COLO668 (cell line): ENCODE measurements around the gene PHTF2.
"Not testable (repeated sequence)": the region's sequence is repeated elsewhere in the genome, so short reads cannot be mapped to it uniquely, and the experiment has no call there.

Experiments used
- DNase-seq: peaks from one replicate; lab custom pipeline; 2025; ENCODE audit not compliant: unreplicated experiment; lab: John Stamatoyannopoulos, UW

PHTF2 gene

GRCh38 chr7:77827999-77828398 lies 29.4 kb downstream of the PHTF2 start:
- DNase-seq: no peak

GRCh38 chr7:77830649-77831355 lies 32.2 kb downstream of the PHTF2 start:
- peak; percentile 12 for DNase-seq

- DNase-seq: no peak
These were observed 32.9 kb downstream of the PHTF2 start for GRCh38 chr7:77831481-77831880.

DNA sequence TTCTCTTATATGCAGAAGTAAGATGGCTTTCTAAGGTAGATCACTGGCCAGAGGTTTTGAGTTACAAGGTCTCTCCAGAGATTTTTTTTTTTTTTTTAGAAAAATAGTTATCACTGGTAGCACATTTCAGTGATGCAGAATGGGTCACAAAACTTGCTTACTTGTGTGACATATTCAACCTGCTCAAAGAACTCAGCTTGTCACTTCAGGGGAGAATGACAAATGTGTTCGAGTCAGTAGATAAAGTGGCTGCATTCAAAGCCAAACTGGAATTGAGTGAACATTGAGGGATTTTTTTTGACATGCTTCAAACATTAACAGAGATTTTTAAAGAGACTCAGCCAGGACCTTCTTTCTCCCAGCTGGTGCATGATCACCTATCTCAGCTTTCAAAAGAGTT lies 33.4 kb downstream of the PHTF2 start:
- DNase-seq: no peak

GRCh38 chr7:77833136-77833535 lies 34.6 kb downstream of the PHTF2 start:
- no peak for DNase-seq

DNA sequence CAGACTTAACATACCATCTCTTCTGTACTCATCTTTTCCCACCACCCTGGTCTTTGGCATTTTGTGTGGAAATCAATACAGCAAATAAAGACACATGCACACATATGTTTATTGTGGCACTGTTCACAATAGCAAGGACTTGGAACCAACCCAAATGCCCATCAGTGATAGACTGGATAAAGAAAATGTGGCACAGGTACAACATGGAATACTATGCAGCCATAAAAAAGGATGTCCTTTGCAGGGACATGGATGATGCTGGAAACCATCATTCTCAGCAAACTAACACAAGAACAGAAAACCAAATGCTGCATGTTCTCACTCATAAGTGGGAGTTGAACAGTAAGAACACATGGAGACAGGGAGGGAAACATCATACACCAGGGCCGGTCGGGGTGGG lies 37.9 kb downstream of the PHTF2 start:
- not testable (repeated sequence) for DNase-seq

DNA sequence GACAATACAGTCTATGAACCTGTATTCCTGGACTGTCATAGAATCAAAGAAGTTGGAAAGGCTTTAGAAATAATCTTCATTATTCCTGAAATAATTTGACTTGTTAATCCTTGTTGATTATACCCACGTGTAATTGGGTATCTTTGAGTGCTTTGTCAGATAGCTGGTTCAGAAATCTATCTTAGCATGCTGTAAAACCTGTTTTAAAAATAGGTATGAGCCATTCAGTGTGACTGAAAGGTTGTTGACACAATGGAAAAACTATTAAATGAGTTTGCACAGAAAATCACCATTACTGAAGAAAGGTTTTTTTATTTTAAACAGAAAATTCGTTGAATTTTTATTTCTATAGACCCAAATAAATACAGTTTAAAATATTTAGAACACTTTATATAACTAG lies 38.7 kb downstream of the PHTF2 start:
- DNase-seq: no peak

GRCh38 chr7:77837966-77838365 lies 39.4 kb downstream of the PHTF2 start:
- no peak for DNase-seq

DNA sequence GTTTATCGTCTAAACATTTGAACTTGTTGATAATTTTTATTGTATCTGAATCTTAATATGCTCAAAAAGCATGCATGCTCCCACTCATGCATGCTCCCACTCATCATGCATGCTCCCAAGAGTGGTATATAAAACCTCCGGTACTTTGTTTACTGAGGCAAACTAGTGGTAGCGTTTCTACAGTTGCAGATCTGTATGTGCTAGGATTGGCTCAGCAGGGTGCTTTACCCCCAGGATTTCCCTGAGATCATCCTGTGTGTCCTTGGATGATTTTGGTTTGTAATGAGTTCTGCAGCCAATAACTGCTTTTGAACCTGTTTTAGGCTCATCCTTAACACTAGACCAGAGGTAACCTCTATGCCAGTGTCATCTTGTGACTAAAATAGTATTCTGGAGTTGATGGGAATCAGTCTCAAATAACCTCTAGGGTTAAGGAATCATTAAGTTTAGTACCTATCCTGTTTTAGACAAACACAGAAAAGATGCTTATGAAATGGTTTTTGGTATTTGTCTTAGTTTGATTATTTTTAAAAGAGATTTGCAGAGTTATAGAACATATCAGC lies 40.4 kb downstream of the PHTF2 start:
- peak; percentile 8 for DNase-seq

- no peak for DNase-seq
These were observed 41.3 kb downstream of the PHTF2 start for GRCh38 chr7:77839919-77840318.

DNA sequence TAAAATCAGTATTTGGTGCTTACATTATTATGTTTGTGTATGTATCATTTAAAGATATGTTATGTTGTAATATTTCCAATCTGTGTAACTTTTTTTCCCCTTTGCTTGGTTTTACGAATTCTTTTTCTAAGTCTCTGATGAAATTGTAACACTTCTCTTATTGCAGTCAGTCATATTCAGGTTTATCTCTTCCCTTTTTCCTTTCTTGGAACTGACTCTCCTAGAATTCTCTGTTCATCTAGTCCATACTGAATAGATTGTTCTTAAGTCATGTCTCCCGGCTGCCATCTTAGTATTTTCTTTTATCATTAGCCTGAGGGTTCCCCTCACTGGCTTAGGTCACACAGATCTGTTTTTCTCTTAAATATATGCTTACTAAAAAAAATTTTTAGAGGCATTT lies 44.6 kb downstream of the PHTF2 start:
- DNase-seq: no peak

GRCh38 chr7:77846317-77847092 lies 47.9 kb downstream of the PHTF2 start:
- no peak for DNase-seq

GRCh38 chr7:77855371-77856083 lies 57.0 kb downstream of the PHTF2 start:
- no peak for DNase-seq

DNA sequence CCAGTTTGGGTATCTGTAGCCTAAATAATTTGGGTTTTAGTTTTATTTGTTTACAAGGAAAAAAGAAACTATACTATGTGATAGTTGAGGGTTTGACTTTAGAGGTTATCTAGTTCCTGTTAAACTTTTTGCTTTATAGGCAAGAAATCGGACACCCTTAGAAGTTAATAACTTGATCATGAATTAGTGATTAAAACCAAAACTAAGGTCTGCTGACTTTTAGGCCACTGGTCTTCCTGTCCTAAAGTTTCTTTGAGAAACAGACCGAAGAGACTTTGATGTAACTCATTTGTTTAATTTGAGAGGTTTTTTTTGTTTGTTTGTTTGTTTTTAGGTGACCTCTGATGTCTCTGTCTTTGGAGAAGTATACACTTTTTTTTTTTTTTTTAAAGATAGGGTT lies 59.7 kb downstream of the PHTF2 start:
- no peak for DNase-seq

GRCh38 chr7:77859343-77859742 lies 60.8 kb downstream of the PHTF2 start:
- DNase-seq: no peak

DNA sequence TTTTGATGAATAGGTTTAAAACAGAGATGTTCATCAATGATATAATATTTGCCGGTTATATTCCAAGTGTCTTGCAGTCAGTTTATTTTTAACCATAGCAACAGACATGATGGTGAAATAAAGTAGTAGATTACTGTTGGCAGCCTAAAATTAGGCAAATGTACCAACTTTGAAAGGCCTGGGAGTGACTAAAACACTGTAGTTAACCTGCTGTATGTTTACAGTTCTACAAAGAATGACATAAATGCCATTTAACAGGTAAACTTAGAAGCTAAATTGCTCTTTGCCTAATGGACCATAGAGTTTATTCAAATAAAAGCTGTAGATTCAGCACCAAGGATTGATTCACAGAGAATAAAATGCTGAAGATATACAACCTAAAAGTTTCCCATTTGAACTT lies 64.1 kb downstream of the PHTF2 start:
- DNase-seq: no peak

- DNase-seq: no peak
These were observed 65.3 kb downstream of the PHTF2 start for GRCh38 chr7:77863860-77864259.

DNA sequence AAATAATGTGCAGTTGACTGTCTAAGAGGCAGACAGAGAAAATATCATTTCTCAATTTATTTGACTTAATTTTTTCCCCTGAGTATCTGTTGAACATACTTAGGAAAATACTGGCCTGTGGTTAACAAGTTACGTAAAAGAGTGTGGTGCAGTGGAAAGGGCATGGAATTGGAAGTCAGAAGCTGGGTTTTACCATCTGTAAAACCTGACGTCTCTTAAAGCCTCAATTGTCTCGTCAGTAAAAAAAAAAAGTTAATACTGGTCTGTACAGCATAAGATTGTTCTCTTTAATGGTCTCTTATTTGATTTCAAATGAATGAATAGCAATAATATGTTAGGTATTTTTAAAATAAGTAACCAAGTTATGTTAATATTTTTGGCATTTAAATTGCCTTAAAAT lies 67.8 kb downstream of the PHTF2 start:
- no peak for DNase-seq

GRCh38 chr7:77866786-77867536 lies 68.4 kb downstream of the PHTF2 start:
- DNase-seq: no peak

DNA sequence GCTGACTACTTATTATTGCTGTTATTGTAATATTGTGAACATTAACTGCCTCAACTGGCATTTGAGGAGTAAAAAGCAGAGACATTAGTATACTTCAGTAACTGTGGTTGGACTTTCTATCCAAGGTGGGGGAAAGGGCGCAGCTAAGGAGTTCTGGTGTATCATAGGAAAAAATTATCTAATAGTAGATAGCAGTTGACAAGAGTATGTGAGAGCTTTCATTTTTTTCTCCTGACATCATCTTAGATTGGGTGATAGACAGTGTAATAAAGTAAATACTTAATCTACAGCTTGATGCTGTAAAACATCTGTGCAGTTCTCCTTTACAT lies 68.9 kb downstream of the PHTF2 start:
- DNase-seq: no peak

DNA sequence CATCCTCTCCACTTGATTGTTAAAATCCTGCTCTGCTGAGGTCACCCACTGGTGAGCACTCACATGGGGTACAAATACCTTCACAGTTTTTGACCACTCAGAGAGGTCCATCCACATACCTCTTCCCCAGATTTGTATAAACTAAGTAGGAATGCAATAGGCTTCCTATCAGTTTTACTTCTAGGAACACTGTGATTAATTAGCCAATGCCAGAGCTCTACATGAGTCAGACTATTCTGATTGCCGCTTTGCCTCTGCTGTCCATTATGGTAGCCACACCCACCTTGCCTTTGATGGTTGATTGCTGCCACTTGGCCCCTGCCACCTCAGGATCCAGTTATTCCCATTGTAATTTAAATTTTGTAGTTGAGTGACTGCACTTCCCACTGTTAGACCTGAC lies 73.7 kb downstream of the PHTF2 start:
- DNase-seq: not testable (repeated sequence)
